Measurements from ENCODE around the gene CHST11.
A peak's percentile ranks its signal among the peaks of the same experiment; 100 is the strongest.

Gene CHST11

DNA sequence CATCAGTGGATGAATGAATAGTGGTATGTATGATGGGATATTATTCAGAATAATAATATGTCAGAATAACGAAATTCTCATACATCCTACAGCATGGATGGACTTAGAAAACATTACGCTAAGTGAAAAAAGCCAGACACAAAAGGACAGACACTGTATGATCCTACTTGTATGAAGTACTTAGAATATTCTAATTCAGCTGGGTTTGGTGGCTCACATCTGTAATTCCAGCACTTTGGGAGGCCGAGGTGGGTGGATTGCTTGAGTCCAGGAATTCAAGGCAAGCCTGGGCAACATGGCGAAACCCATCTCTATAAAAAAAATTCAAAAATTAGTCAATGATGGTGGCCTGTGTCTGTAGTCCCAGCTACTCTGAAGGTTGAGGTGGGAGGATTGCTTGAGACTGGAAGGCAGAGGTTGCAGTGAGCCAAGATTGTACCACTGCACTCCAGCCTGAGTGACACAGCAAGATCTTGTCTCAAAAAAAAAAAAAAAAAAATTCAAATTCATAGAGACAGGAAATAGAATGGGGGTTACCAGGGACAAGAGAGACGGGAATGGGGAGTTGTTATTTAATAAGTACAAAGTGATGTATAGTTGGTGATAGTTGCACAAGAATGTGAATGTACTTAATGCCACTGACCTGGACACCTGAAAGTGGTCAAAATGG is 132.3 kb downstream of the CHST11 start:
- no peak overlapping the region for H3K4me3 Mint-ChIP-seq
- no peak overlapping the region for H3K27ac Mint-ChIP-seq
- no peaks in the 10 kb centered on the region for H3K27me3 Mint-ChIP-seq
- H3K36me3 Mint-ChIP-seq, result peaks cover 7% of the 10 kb centered on the region
- H3K4me1 Mint-ChIP-seq, result peaks cover 33% of the 10 kb centered on the region
- H3K9me3 Mint-ChIP-seq, result no peaks in the 10 kb centered on the region
- DNase-seq (ENCODE audit: low spot score in 2 of 2), result no peak
- no peak for ATAC-seq (ENCODE audit: low read depth)

DNA sequence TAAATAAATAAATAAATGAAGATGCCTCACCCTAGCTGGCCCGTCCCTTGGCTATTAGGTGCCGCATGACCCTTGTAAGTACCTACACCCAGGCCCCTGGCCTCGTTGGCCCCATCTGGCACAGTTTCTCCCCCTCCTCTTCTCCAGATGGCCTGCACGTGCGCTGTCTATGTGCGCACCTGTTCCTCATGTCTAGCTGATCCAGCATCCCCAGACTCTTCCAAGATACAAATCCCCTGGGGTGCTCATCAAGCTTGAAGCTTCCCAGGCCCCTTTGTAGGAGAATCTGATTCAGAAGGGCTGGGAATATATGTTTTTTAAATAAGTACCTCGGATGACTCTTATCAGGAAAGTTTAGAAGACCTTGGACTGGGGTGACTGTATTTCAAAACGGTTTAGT is 133.3 kb downstream of the CHST11 start:
- Mint-ChIP-seq H3K4me1 (peaks cover 32% of the 10 kb centered on the region), H3K9me3 (no peaks in the 10 kb centered on the region), H3K4me3 (no peak overlapping the region), H3K27me3 (no peaks in the 10 kb centered on the region), H3K36me3 (peaks cover 7% of the 10 kb centered on the region), H3K27ac (no peak overlapping the region)
- ATAC-seq (ENCODE audit: low read depth), result no peak
- no peak for DNase-seq (ENCODE audit: low spot score in 2 of 2)

GRCh38 chr12:104591257-104591885 is 134.6 kb downstream of the CHST11 start:
- Mint-ChIP-seq H3K27ac (no peak overlapping the region), H3K27me3 (no peaks in the 10 kb centered on the region), H3K4me1 (peaks cover 29% of the 10 kb centered on the region), H3K4me3 (no peak overlapping the region), H3K9me3 (no peaks in the 10 kb centered on the region), H3K36me3 (peaks cover 5% of the 10 kb centered on the region)
- DNase-seq (ENCODE audit: low spot score in 2 of 2) (no peak), ATAC-seq (ENCODE audit: low read depth) (no peak)

- ATAC-seq (ENCODE audit: low read depth) (no peak), DNase-seq (ENCODE audit: low spot score in 2 of 2) (no peak)
- H3K27me3 Mint-ChIP-seq, result no peaks in the 10 kb centered on the region
- H3K9me3 Mint-ChIP-seq, result no peaks in the 10 kb centered on the region
- no peak overlapping the region for H3K27ac Mint-ChIP-seq
- H3K4me1 Mint-ChIP-seq, result peaks cover 42% of the 10 kb centered on the region
- H3K36me3 Mint-ChIP-seq, result peaks cover 5% of the 10 kb centered on the region
- H3K4me3 Mint-ChIP-seq, result no peak overlapping the region
Observed at GRCh38 chr12:104593482-104593881, 136.7 kb downstream of the CHST11 start.

DNA sequence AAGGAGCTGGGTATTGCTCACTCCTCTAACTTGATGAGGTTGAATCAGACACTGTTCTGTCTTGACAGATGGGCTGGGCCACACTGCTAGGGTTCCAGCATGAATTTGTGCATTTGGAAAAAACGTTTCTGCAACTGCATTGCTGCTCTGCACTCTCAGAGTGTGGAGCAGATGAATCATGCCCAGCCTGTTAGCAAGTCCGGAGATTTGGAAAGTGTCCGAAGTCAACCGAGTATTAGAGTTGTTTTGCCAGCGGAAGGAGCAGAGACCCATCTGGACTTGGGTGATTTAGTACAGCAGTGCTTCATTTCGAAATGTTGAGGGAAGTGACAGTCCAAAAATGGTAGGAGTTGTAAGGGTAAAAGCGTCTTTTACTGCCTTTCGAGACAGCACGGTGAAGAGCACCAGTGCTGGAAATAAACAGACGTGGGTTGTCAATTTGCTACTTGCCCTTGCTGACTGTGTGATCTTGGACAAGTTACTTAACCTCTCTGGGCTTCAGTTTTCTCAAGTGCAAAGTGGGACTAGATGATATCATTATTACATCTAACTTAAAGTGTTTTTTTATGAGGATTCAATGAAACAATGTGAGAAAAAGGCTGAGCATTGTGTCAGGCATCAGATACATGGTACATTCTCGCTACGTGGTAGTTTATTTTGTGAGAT is 139.5 kb downstream of the CHST11 start:
- H3K9me3 Mint-ChIP-seq, result no peaks in the 10 kb centered on the region
- DNase-seq (ENCODE audit: low spot score in 2 of 2) (no peak), ATAC-seq (ENCODE audit: low read depth) (no peak)
- no peaks in the 10 kb centered on the region for H3K27me3 Mint-ChIP-seq
- peak overlapping the region; percentile 20 for H3K27ac Mint-ChIP-seq
- H3K4me3 Mint-ChIP-seq, result no peak overlapping the region
- H3K4me1 Mint-ChIP-seq, result peaks cover 48% of the 10 kb centered on the region
- H3K36me3 Mint-ChIP-seq, result peaks cover 5% of the 10 kb centered on the region

DNA sequence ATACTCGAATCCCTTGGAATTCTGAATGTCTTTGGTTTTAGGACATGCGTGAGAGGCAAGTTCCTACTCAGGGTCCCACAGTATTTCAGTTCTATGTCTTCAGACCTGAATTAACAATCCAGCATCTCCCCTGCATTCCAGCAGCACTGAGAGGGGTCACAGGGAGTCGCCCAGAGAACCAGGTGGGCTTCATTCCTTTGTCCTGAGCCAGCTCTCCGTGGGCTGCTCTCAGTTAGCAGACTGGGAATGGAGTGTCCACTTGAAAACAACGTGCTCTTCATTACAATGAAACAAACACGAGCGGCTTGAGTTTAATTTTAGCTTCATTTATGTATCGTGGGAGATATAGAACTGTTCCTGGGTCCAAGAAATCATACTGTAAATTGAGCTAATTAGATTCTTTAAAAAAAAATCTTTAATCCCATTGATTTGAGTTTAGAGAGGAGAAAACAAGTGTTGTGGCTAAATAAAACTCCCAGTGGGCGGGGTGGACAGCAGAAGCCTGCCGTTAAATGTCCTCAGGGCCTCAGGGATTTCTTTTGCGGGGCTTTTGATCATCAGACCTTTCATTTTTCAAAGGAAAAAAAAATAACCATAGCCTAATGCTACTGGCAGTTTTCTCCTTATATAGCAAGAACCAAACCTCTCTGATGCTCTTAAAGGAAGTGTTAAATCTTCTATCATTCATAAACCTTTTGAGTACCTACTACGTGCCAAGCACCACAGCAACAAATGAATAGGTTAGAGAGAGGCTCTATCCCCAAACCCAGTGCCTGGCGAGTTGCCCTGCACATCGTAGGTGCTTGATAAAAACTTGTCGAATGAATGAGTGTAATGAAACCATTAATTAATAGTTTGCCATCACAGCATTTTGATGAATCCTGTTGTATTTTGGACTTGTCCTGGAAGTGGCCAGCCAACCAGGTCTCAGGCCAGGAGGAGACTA is 140.4 kb downstream of the CHST11 start:
- ATAC-seq (ENCODE audit: low read depth) (no peak), DNase-seq (ENCODE audit: low spot score in 2 of 2) (no peak)
- Mint-ChIP-seq H3K36me3 (peaks cover 3% of the 10 kb centered on the region), H3K27me3 (no peaks in the 10 kb centered on the region), H3K27ac (peak overlapping the region; percentile 35), H3K9me3 (no peaks in the 10 kb centered on the region), H3K4me1 (peaks cover 51% of the 10 kb centered on the region), H3K4me3 (no peak overlapping the region)

DNA sequence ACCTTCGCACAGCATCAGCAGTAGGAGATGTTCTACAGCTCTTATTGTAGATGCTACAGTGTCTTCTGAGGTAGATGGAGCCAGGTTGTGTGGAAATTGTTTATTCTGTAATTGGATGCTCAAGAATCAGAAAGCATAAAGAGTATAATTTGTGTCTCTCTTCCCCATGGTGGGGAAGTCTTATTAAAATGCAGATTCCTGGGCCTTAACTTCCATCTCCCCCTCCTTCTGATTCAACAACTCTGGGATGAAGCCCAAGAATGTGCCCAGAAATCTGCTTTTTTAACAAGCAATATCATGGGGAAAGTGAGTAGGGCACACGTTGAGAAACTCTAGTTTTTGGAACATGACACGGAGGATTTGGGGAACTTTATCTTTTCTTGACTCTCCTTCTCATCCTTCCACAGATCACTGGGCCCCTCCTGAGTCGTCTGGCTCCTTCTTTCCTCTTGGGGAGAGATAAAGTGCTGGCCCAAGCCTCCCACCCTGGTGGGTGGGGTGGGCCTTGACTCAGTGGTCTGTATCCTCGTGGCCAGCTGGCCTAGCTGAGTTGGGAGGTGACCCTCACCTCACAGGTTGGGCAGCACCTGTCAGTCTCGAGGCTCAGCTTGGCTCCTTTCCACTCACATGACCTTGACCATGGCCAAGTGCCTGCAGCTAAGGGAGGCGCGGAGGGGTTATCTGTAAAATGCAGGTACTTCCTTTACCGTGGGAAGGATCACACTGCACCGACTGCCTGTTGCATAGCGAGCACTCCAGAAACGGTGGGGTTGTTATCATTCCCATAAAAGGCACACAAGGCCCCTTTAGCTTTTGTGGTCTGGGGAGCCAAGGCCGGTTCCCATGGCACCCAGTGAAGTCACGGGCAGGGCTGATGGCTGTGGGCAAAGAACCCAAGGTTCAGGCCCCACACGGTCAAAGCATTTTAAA is 141.9 kb downstream of the CHST11 start:
- Mint-ChIP-seq H3K36me3 (peaks cover 6% of the 10 kb centered on the region), H3K27ac (peak overlapping the region; percentile 35), H3K27me3 (no peaks in the 10 kb centered on the region), H3K4me3 (no peak overlapping the region), H3K4me1 (peaks cover 54% of the 10 kb centered on the region), H3K9me3 (no peaks in the 10 kb centered on the region)
- no peak for DNase-seq (ENCODE audit: low spot score in 2 of 2)
- no peak for ATAC-seq (ENCODE audit: low read depth)

DNA sequence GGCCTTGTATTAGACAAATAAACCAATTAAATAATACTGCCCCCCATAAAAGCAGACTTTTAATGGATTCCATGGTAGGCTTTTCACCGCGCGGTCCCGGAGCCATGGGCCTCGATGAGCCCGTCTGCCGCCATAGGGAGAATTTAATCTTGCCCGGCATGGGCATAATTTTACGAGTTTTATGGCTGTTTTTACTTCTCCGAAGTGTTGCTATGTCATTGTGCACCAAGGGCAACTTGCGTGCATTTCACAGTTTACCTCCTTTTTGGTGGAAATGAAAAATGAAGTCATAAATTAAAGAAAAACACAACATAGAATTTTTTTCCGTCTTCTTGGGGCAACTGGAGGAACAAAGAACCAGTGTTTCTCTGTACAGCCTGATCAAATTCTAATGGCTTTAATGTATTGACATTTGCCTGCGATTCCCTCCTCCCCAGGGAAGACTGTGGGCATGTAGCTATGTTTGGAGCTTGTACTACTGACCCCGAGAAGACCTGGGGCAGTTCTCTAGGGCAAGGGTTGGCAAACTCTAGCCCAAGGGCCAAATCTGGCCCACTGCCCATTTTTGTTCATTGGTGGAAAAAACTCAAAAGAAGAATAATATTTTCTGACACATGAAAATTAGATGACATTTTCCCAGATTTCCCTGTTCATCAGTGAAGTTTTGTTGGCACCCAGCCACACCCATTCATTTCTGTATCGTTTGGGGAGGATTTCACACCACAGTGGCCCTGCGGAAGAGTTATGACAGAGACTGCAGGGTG is 142.7 kb downstream of the CHST11 start:
- no peaks in the 10 kb centered on the region for H3K27me3 Mint-ChIP-seq
- H3K36me3 Mint-ChIP-seq, result peaks cover 9% of the 10 kb centered on the region
- H3K27ac Mint-ChIP-seq, result peak overlapping the region; percentile 45
- ATAC-seq (ENCODE audit: low read depth), result no peak
- H3K4me1 Mint-ChIP-seq, result peaks cover 61% of the 10 kb centered on the region
- no peak overlapping the region for H3K4me3 Mint-ChIP-seq
- no peak for DNase-seq (ENCODE audit: low spot score in 2 of 2)
- H3K9me3 Mint-ChIP-seq, result no peaks in the 10 kb centered on the region

DNA sequence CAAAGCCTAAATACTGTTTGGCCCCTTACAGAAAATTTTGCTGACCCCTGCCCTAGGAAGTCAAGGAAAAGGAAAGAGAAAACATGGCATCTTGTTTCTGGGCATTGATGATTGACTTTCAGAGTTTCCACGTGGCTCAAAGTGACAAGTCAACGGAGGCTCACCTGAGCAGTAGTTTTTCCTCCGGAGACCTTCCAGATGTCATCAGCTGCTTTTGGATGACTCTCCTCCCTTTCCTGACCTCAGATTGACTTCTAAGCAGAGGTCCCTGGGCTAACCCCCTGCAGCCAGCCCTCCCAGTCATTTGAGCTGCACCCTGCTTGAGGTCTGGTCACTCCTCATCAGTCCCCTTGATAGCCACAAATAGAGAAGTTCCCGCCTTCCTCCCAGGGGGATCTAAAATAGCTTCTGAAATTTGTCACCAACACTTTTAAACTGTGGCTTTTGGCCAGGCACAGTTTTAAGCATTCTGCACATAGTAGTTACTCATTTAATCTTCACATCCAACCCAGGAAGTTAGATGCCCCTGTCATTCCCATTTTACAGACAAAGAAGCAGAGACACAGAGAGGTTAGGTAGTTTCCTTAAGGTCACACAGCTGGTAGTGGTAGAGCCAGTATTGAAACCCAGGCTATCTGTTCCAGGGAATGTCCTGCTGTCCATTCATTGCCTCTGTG is 143.4 kb downstream of the CHST11 start:
- H3K4me3 Mint-ChIP-seq, result no peak overlapping the region
- no peaks in the 10 kb centered on the region for H3K27me3 Mint-ChIP-seq
- no peaks in the 10 kb centered on the region for H3K9me3 Mint-ChIP-seq
- H3K4me1 Mint-ChIP-seq, result peaks cover 63% of the 10 kb centered on the region
- ATAC-seq (ENCODE audit: low read depth), result no peak
- peaks cover 9% of the 10 kb centered on the region for H3K36me3 Mint-ChIP-seq
- no peak for DNase-seq (ENCODE audit: low spot score in 2 of 2)
- H3K27ac Mint-ChIP-seq, result peak overlapping the region; percentile 45

DNA sequence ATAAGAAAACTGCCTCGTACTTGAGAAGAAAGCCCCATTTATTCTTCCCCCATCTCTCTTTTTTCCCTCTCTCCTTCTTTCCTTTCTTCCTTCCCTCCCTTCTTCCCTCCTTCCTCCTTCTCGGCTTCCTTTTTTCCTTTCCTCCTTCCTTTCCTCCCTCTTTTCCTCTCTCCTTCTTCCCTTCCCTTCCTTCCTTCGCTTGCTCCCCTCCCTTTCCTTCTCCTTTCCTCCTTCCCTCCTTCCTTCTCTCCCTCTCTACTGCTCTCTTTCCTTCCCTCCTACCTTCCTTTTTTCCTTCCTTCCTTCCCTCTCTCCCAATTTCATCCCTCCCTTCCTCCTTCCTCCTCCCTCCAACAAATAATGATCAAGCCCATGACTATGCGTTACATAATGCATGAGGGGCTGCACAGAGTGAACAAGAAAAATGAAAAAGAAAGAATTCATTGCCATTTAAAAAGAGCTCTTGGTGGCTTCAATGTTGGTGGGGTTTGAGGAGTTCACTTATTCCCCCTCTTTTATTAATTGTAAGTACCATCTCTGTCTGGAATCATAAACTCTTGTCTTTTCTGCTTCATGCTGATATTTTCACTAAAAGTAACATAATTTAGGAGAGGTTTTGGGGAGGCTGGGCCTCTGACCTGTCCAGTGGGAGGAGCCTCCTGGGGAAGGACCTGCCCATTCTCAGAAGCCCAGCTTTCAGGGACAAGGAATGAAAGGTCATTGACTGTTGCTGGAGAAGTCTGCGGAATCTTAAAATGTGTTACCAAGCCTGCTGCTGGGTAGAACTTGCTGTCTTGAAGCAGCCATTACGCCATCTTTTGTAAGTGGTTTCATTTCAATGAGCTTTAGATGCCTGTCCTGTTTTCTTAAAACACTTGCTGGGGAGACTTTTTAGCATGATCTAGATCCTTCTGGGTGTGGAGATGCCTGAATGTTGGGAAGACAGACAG is 144.3 kb downstream of the CHST11 start:
- Mint-ChIP-seq H3K4me3 (no peak overlapping the region), H3K36me3 (peaks cover 9% of the 10 kb centered on the region), H3K4me1 (peaks cover 60% of the 10 kb centered on the region), H3K9me3 (no peaks in the 10 kb centered on the region), H3K27me3 (no peaks in the 10 kb centered on the region), H3K27ac (peak overlapping the region; percentile 45)
- ATAC-seq (ENCODE audit: low read depth) (no peak), DNase-seq (ENCODE audit: low spot score in 2 of 2) (no peak)

GRCh38 chr12:104602406-104602805 is 145.7 kb downstream of the CHST11 start:
- Mint-ChIP-seq H3K36me3 (peaks cover 12% of the 10 kb centered on the region), H3K27me3 (no peaks in the 10 kb centered on the region), H3K4me1 (peaks cover 55% of the 10 kb centered on the region), H3K9me3 (no peaks in the 10 kb centered on the region), H3K4me3 (no peak overlapping the region), H3K27ac (peak overlapping the region; percentile 75)
- ATAC-seq (ENCODE audit: low read depth), result no peak
- no peak for DNase-seq (ENCODE audit: low spot score in 2 of 2)

Data from memory B cell (primary cell).